Measurements from ENCODE around the gene PFDN5. TPM values are rescaled to one million over a fixed set of nuclear protein-coding genes. Genes with fewer than 3 reads are reported as not detected.

Gene PFDN5
- total and polyA plus RNA-seq, 4 donors: 118 to 245 (median 206) TPM

DNA sequence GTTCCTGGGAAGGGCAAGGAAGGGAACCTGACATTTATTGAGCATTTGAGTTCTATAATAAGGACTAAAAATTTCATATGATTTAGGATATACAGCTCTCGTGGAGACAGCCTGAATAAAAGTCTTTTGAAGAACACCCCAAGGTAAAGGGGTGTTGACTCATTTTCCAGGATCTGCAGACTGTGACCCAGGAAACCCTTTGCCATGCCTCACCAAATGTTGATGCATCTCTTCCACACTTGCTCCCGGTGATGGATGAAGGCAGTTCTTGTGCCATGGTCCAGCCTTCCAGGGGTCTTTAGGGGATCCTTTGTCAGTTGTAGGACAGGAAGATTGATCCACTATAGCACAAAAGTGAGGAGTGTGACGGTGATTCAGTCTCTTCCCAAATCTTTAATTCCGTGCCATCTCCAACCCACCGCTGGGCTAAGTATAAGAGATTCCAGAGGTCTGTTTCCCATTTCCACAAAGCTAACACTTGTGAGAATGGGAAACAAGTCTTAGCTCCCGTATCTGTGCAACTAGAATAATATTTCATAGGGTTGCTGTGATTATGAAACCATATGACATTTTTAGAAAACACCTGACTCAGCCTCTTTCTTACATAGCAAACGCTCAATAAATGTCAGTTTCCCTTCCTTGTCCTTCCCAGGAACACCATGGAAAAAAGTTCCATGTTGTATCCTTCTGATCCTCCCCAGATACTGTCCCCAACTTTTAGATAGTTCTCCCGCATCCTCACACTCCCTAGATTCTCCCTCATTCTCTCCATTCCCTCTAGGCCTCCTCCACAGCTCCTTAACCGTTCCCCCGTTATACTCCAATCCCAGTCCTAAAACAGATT is 25.2 kb downstream of the PFDN5 start:
- TF ChIP-seq FOXA1 (IDR thresholded peaks at IDR 0.05) (no peak), TAF1 (conservative IDR thresholded peaks at IDR 0.05) (peak; percentile 6), HNF4G (IDR thresholded peaks at IDR 0.05) (no peak)
- TF ChIP-seq, protein P1, sequence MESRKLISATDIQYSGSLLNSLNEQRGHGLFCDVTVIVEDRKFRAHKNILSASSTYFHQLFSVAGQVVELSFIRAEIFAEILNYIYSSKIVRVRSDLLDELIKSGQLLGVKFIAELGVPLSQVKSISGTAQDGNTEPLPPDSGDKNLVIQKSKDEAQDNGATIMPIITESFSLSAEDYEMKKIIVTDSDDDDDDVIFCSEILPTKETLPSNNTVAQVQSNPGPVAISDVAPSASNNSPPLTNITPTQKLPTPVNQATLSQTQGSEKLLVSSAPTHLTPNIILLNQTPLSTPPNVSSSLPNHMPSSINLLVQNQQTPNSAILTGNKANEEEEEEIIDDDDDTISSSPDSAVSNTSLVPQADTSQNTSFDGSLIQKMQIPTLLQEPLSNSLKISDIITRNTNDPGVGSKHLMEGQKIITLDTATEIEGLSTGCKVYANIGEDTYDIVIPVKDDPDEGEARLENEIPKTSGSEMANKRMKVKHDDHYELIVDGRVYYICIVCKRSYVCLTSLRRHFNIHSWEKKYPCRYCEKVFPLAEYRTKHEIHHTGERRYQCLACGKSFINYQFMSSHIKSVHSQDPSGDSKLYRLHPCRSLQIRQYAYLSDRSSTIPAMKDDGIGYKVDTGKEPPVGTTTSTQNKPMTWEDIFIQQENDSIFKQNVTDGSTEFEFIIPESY (IDR thresholded peaks at IDR 0.05): no peak
- TF ChIP-seq, protein P2, sequence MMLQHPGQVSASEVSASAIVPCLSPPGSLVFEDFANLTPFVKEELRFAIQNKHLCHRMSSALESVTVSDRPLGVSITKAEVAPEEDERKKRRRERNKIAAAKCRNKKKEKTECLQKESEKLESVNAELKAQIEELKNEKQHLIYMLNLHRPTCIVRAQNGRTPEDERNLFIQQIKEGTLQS (IDR thresholded peaks at IDR 0.05): no peak
- Histone ChIP-seq H3K27ac (ENCODE audit: low read depth in 1 of 2, low read length in 2 of 2) (peak overlapping the region; percentile 87 to 96), H3K4me3 (ENCODE audit: low read depth in 1 of 3, low read length in 3 of 3) (peak overlapping the region; percentile 61 to 90 (median 71)), H3K9ac (ENCODE audit: low read depth in 1 of 2, low read length in 2 of 2) (peak overlapping the region; percentile 76 to 90), H3K4me1 (ENCODE audit: control insufficient read depth in 4 of 4, insufficient read depth in 4 of 4, low read length in 3 of 4) (peaks cover 3 to 32% (median 26%) of the 10 kb centered on the region in 4 donors), H3K9me3 (ENCODE audit: control insufficient read depth in 4 of 4, low read length in 3 of 4) (no peaks in the 10 kb centered on the region), H3K36me3 (ENCODE audit: control insufficient read depth in 4 of 4, insufficient read depth in 3 of 4, low read depth in 1 of 4, low read length in 3 of 4) (peaks cover 0 to 15% (median 10%) of the 10 kb centered on the region in 4 donors), H3K27me3 (ENCODE audit: control insufficient read depth in 4 of 4, insufficient read depth in 4 of 4, low read length in 3 of 4) (no peaks in the 10 kb centered on the region)
- WGBS: 45% methylated on average over 10 of the region's 10 CpGs
- DNase-seq (ENCODE audit: low spot score): no peak

DNA sequence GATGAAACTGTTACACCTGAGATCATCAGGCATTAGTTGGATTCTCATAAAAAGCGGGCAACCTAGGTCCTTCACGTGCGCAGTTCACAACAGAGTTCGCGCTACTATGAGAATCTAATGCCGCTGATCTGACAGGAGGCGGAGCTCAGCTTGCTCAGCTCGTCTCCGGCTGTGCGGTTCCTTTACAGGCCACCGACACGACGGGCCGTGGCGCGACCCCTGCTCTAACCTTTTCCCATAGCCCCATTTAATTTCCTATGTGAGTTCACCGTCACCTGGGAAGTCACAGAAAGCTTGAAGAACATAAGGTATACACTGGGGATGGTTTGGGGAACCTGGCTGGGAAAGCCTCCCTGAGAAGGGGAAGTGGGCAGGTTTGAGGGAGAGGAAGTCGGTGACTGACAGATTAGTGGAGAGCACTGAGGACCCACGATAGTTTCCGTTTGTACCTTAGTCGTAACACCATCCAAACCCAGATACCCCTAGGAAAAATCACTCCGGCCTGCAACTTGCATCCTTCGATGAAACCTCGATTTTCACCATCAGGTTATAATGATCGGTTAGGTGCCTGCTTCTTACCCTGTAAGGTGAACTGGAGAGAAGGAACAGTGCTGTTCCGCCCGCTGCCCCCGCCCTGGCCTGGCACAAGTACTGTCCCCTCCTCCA is 28.9 kb downstream of the PFDN5 start:
- Histone ChIP-seq H3K9me3 (ENCODE audit: control insufficient read depth in 4 of 4, low read length in 3 of 4) (no peaks in the 10 kb centered on the region), H3K27ac (ENCODE audit: low read depth in 1 of 2, low read length in 2 of 2) (peak overlapping the region; percentile 81 to 94), H3K4me1 (ENCODE audit: control insufficient read depth in 4 of 4, insufficient read depth in 4 of 4, low read length in 3 of 4) (peaks cover 3 to 37% (median 26%) of the 10 kb centered on the region in 4 donors), H3K27me3 (ENCODE audit: control insufficient read depth in 4 of 4, insufficient read depth in 4 of 4, low read length in 3 of 4) (no peaks in the 10 kb centered on the region), H3K36me3 (ENCODE audit: control insufficient read depth in 4 of 4, insufficient read depth in 3 of 4, low read depth in 1 of 4, low read length in 3 of 4) (peaks cover 0 to 3% (median 0%) of the 10 kb centered on the region in 4 donors), H3K9ac (ENCODE audit: low read depth in 1 of 2, low read length in 2 of 2) (peak overlapping the region; percentile 65 to 66), H3K4me3 (ENCODE audit: low read depth in 1 of 3, low read length in 3 of 3) (peak overlapping the region; percentile 56 to 73 (median 61))
- TF ChIP-seq HNF4A (conservative IDR thresholded peaks at IDR 0.05): no peak
- TF ChIP-seq HNF4G (IDR thresholded peaks at IDR 0.05): no peak
- no peak for TF ChIP-seq NR2F2 (IDR thresholded peaks at IDR 0.05)
- peak in 1 of 2 donors; percentile 7 for TF ChIP-seq RXRA (IDR thresholded peaks at IDR 0.05)
- TF ChIP-seq YY1 (IDR thresholded peaks at IDR 0.05): no peak
- TF ChIP-seq, protein P3, sequence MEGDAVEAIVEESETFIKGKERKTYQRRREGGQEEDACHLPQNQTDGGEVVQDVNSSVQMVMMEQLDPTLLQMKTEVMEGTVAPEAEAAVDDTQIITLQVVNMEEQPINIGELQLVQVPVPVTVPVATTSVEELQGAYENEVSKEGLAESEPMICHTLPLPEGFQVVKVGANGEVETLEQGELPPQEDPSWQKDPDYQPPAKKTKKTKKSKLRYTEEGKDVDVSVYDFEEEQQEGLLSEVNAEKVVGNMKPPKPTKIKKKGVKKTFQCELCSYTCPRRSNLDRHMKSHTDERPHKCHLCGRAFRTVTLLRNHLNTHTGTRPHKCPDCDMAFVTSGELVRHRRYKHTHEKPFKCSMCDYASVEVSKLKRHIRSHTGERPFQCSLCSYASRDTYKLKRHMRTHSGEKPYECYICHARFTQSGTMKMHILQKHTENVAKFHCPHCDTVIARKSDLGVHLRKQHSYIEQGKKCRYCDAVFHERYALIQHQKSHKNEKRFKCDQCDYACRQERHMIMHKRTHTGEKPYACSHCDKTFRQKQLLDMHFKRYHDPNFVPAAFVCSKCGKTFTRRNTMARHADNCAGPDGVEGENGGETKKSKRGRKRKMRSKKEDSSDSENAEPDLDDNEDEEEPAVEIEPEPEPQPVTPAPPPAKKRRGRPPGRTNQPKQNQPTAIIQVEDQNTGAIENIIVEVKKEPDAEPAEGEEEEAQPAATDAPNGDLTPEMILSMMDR (IDR thresholded peaks at IDR 0.05; ENCODE audit: low read depth, low read length, missing input control): no peak
- TF ChIP-seq EGR1 (IDR thresholded peaks at IDR 0.05; ENCODE audit: low read depth in 2 of 2): no peak
- TF ChIP-seq, protein P4, sequence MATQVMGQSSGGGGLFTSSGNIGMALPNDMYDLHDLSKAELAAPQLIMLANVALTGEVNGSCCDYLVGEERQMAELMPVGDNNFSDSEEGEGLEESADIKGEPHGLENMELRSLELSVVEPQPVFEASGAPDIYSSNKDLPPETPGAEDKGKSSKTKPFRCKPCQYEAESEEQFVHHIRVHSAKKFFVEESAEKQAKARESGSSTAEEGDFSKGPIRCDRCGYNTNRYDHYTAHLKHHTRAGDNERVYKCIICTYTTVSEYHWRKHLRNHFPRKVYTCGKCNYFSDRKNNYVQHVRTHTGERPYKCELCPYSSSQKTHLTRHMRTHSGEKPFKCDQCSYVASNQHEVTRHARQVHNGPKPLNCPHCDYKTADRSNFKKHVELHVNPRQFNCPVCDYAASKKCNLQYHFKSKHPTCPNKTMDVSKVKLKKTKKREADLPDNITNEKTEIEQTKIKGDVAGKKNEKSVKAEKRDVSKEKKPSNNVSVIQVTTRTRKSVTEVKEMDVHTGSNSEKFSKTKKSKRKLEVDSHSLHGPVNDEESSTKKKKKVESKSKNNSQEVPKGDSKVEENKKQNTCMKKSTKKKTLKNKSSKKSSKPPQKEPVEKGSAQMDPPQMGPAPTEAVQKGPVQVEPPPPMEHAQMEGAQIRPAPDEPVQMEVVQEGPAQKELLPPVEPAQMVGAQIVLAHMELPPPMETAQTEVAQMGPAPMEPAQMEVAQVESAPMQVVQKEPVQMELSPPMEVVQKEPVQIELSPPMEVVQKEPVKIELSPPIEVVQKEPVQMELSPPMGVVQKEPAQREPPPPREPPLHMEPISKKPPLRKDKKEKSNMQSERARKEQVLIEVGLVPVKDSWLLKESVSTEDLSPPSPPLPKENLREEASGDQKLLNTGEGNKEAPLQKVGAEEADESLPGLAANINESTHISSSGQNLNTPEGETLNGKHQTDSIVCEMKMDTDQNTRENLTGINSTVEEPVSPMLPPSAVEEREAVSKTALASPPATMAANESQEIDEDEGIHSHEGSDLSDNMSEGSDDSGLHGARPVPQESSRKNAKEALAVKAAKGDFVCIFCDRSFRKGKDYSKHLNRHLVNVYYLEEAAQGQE (IDR thresholded peaks at IDR 0.05): no peak
- TF ChIP-seq RAD21 (IDR thresholded peaks at IDR 0.05): no peak
- WGBS: 20% methylated on average over 28 of the region's 28 CpGs
- DNase-seq (ENCODE audit: low spot score): peak; percentile 63

Measured in liver (tissue), 9 donors.